ENCODE measurements around the gene D2HGDH.
"Not testable (repeated sequence)": the region's sequence is repeated elsewhere in the genome, so short reads cannot be mapped to it uniquely, and the experiment has no call there.

D2HGDH gene

DNA sequence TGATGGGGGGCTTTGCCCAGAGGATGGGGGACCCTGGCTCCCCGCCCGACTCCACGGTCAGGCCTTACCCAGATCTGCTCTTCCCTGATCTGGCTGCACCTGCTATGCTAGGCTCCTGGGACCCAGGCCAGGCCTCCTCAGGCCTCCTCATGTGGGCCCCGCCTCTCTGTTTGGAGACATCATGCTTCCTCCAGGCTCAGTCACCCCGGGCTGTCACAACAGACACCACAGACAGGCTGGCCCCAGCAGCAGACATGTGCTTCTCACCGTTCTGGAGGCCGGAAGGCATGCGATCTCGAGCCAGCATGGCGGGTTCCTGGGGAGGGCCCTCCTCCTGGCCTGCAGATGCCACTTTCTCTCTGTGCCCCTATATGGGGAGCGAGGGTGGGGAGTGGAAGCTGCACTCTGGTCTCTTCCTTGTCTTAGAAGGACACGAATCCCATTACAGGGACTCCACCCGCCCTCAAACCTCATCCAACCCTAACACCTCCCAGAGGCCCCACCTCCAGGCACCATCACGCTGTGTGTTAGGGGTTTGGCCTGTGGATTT lies 63.7 kb downstream of the D2HGDH start:
- TF ChIP-seq CTCF (IDR thresholded peaks at IDR 0.05; ENCODE audit: insufficient read depth, low read depth, low read length, missing control alignments) = no peak
- DNase-seq (ENCODE audit: low read depth) = no peak
- no peak overlapping the region for H3K4me3 ChIP-seq (ENCODE audit: low read length)

DNA sequence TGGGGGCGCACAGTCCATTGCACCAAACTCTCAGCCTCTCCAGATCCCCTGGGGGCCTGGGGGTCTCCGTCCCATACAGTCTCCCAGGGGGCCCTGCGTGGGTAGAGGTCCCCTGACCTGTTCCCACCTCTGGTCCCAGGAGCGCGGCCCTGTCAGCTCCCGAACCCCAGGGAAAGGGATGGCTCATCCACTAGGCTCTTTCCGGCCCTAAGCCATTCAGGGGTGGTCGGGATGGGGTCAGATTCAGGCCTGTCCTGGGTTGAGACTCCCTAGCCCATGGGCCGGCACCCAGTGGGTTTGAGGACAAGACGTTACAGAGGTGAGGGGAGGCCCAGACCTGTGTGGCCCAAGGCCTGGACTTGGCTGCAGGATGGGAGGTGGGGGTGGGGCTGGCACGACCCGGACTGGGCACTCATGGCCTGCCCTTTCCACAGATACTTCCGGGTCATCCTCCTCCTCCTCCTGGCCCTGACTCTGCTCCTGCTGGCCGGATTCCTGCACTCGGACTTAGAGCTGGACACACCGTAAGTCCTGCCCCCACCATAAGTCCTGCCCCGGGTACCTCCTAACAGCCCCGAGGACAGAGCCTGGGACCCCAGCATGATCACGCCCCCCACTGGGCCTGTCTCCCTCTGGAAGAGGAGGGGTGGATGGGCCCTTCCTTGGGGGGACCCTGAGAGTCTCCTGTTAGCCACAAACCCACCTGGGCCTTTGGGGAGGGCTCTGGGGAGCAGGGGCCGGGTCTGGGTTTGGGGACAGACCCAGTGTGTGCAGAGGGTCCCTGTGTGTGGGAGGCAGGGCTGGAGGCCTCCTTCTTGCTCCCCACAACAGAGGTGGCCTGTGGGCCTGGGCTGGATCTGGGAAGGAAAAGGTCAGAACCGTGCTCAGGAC lies 64.4 kb downstream of the D2HGDH start:
- DNase-seq (ENCODE audit: low read depth) = no peak
- H3K4me3 ChIP-seq (ENCODE audit: low read length) = no peak overlapping the region
- no peak for TF ChIP-seq CTCF (IDR thresholded peaks at IDR 0.05; ENCODE audit: insufficient read depth, low read depth, low read length, missing control alignments)

DNA sequence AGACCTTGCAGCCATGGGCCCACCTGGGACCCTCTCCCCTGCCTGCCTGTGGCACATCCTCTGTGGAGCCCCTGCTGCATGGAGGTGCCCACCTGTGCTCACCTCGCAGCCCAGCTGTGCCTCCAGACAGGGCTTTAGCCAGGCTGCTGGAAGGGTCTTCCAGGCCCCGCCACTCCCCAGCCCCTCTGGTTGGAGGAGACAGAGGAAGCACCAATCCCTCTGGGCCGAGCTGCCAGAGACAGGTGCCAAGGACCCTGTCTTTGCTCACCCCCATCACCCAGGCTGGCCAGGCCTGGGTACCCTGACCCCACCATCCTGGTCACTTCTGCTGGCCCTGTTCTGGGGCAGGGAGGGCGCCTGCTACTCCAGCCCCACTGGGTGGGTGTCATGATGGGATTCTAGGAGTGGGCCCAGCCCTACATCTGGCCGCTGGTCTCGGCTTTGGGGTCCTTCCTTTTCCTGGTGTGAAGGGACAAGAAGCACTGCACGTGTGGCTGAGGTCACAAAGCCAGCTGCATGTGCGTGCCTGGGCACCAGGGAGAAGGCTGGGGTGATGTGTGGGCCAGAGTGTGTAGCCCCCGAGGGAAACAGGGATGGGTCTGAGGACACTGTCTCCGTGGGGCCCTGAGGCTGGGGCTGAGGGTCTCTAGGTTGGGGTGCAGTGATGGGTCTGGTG lies 65.2 kb downstream of the D2HGDH start:
- no peak overlapping the region for H3K4me3 ChIP-seq (ENCODE audit: low read length)
- no peak for DNase-seq (ENCODE audit: low read depth)
- TF ChIP-seq CTCF (IDR thresholded peaks at IDR 0.05; ENCODE audit: insufficient read depth, low read depth, low read length, missing control alignments) = no peak

DNA sequence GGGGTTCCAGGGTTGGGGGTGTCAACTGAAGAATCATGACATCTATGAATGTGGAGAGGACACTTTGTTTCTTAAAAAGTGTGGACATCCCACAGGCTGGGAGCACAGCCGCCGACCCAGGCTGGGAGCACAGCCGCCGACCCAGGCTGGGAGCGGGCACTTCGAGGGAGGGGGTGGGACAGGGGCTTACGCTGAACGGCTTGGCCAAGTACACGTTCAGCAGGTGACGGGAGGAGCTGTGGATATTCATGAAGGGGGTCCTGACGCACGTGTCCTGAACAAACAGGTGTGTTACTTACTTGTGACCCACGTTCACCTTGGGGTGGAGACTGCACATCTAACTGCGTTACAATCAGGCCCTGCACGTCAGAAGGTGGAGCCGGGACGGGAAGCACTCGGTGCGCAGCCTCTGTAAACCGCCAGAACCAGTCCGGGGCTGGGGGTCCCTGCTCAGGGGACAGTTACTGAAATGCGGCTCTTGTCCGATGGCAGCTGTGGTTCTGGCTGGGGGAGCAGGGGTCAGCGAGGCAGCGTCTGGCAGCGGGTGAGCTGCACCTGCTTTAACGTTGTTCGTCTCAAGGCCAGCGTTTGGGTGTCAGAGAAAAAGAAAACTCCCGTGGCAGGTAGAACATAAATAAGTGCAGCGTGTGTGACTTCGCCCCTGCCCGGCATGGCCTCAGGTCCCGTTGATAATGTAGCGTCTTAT lies 65.9 kb downstream of the D2HGDH start:
- DNase-seq (ENCODE audit: low read depth); H3K4me3 ChIP-seq (ENCODE audit: low read length): not testable (repeated sequence)

GRCh38 chr2:241801611-241802420 lies 67.4 kb downstream of the D2HGDH start:
- DNase-seq (ENCODE audit: low read depth) = no peak
- no peak overlapping the region for H3K4me3 ChIP-seq (ENCODE audit: low read length)
- TF ChIP-seq CTCF (IDR thresholded peaks at IDR 0.05; ENCODE audit: insufficient read depth, low read depth, low read length, missing control alignments) = no peak

DNA sequence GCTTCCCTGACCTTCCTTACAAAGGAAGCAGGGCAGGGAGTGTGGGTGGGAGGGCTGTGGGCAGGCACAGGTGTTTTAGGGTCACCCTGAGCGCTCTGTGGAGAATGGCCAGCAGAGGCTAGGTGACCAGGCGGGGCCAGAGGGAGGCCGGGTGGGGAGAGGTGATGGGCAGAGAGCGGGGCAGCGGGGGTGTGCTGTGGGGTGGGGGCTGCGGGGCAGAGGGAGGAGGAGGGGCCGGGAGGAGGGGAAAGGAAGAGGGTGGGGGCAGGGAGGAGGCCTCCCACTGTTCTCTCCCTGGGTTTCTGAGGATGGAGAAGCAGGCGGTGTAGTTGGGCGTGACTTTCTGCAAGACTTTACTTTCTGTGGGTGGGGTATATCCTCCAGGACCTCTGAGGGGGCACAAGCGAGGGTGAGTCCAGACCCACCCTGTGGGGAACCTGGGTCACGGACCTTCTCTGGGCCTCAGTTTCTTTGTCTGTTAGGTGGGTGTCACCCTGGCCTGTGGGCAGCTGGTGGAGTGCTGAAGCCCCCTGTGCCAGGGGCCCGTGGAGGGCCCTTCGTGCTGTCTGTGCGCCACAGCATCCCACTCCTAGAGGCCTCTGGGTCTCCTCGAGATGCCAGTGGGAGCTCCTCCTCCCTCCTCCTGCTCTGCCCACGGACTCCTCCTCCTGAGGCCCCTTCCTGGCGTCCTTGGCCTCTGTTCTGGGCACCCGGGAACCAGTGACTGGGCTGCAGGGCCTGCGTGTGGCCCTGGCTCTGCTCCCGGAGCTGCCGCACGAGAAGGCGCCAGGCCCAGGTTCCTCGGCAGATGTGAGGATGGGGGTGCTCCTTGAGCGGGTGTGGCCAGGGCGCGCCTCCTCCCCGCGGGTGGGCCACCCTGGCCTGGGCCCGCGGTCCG lies 68.2 kb downstream of the D2HGDH start:
- H3K4me3 ChIP-seq (ENCODE audit: low read length) = no peak overlapping the region
- DNase-seq (ENCODE audit: low read depth) = no peak
- no peak for TF ChIP-seq CTCF (IDR thresholded peaks at IDR 0.05; ENCODE audit: insufficient read depth, low read depth, low read length, missing control alignments)

Measured in epithelial cell of esophagus (primary cell).